SH-SY5Y (cell line): ENCODE data around the gene LCA5.

Experiments
- GATA2 ChIP-seq: IDR thresholded peaks from 2 replicates; pipeline ENCODE4 v1.6.1; 2011; ENCODE audit warnings: mild to moderate bottlenecking, low read depth, low read length
- GATA3 ChIP-seq: IDR thresholded peaks from 2 replicates; pipeline ENCODE4 v1.6.1; 2011; ENCODE audit warnings: low read depth, mild to moderate bottlenecking, low read length, moderate library complexity

DNA sequence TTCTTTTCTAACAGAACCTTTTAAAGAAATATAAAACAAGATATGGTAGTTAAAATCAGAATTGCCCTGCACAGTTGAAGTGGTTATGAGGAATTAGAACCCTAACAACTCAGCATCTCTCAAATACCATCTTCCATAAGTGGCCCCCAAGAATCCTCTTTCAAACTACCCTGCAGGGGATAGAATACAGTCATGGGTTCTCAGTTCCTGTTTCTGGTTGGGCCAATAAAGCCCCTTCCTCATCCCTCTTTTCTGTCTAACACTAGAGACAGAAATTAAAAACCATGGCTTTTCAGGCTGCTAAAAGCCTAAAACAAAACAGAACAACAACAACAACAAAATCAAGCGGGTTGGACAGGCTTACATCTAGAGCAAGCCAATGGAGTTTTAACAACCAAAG lies 6.7 kb upstream of the LCA5 start:
- no peak for TF ChIP-seq GATA2
- no peak for TF ChIP-seq GATA3
